ENCODE data around the gene CMPK2. TPM values are rescaled to one million over a fixed set of nuclear protein-coding genes. Genes with fewer than 3 reads are reported as not detected.
A peak's percentile ranks its signal among the peaks of the same experiment; 100 is the strongest.

The CMPK2 gene
- total and polyA plus RNA-seq, 7 donors: 1.3 to 4.2 (median 1.7) TPM

GRCh38 chr2:6832596-6833299 is 33.0 kb downstream of the CMPK2 start:
- peaks cover 16% of the 10 kb centered on the region for H3K9me3 ChIP-seq
- DNase-seq (no peak), ATAC-seq (no peak)
- H3K36me3 ChIP-seq (ENCODE audit: insufficient read depth in 1 of 2, low read depth in 1 of 2): no peaks in the 10 kb centered on the region
- no peaks in the 10 kb centered on the region for H3K27me3 ChIP-seq (ENCODE audit: insufficient read depth in 3 of 3, low read length in 2 of 3)
- no peak overlapping the region for H3K4me3 ChIP-seq
- WGBS, 3 donors: 55 to 61% (median 60%) methylated on average over 2 of the region's 2 CpGs
- H3K4me1 ChIP-seq: no peaks in the 10 kb centered on the region
- H3K27ac ChIP-seq: no peak overlapping the region
- no peak for TF ChIP-seq CTCF (IDR thresholded peaks at IDR 0.05)
- intact Hi-C loops (cut with DNase I): no loop called here

DNA sequence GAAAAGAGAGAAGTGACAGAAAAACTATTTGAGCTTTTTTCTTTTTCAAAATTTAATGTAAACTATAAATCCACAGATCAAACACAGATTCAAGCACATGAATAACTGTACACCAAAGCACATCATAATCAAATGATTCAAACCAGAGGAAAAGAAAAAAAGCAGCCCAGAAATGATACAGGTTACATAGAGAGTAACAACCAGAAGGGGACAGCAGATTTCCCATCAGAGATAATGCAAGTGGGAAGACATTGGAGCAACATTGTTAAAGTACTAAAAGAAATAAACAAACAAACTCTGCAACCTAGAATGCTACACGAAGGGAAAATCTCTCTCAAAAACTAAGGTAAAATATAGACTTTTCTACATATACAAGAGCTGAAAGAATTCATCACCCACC is 34.5 kb downstream of the CMPK2 start:
- peaks cover 16% of the 10 kb centered on the region for H3K9me3 ChIP-seq
- H3K27me3 ChIP-seq (ENCODE audit: insufficient read depth in 3 of 3, low read length in 2 of 3): no peaks in the 10 kb centered on the region
- no peak for ATAC-seq
- no peak for DNase-seq
- H3K4me3 ChIP-seq: no peak overlapping the region
- H3K36me3 ChIP-seq (ENCODE audit: insufficient read depth in 1 of 2, low read depth in 1 of 2): no peaks in the 10 kb centered on the region
- no peak overlapping the region for H3K27ac ChIP-seq
- 63 to 77% (median 76%) methylated on average over 1 of the region's 1 CpG for WGBS, 3 donors
- no peak for TF ChIP-seq CTCF (IDR thresholded peaks at IDR 0.05)
- intact Hi-C loops (cut with DNase I): no loop called here
- H3K4me1 ChIP-seq: no peaks in the 10 kb centered on the region

DNA sequence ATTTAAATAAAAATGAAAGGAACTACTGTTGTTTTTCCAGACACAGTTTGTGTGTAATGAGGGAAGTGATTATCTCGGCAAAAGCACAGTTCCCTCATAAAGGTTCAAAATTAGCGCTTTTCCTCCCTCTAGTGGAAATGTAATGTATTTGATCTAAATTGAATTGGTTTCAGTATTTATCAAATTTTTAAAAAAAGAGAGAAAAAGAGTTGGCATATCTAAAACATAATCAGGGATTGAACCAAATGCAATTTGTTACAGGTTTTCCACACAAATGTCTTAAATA is 37.5 kb downstream of the CMPK2 start:
- Histone ChIP-seq H3K4me3 (no peak overlapping the region), H3K36me3 (ENCODE audit: insufficient read depth in 1 of 2, low read depth in 1 of 2) (no peaks in the 10 kb centered on the region), H3K27me3 (ENCODE audit: insufficient read depth in 3 of 3, low read length in 2 of 3) (no peaks in the 10 kb centered on the region), H3K27ac (no peak overlapping the region), H3K4me1 (no peaks in the 10 kb centered on the region), H3K9me3 (peaks cover 5% of the 10 kb centered on the region)
- DNase-seq (no peak), ATAC-seq (no peak)
- WGBS, 3 donors: 13 to 19% (median 15%) methylated on average over 2 of the region's 2 CpGs
- intact Hi-C loops (cut with DNase I): no loop called here
- peak; percentile 43 for TF ChIP-seq CTCF (IDR thresholded peaks at IDR 0.05)

GRCh38 chr2:6827566-6828298 is 38.0 kb downstream of the CMPK2 start:
- Histone ChIP-seq H3K4me1 (no peaks in the 10 kb centered on the region), H3K36me3 (ENCODE audit: insufficient read depth in 1 of 2, low read depth in 1 of 2) (no peaks in the 10 kb centered on the region), H3K9me3 (peaks cover 5% of the 10 kb centered on the region), H3K27ac (no peak overlapping the region), H3K4me3 (no peak overlapping the region), H3K27me3 (ENCODE audit: insufficient read depth in 3 of 3, low read length in 2 of 3) (no peaks in the 10 kb centered on the region)
- DNase-seq (no peak), ATAC-seq (no peak)
- TF ChIP-seq CTCF (IDR thresholded peaks at IDR 0.05): no peak
- intact Hi-C loops (cut with DNase I): loop anchor here in 1 of 2 donors (2.0 kb wide), 1 partner anchor 215 kb away; no protein-coding TSS in a partner anchor
- 61 to 69% (median 61%) methylated on average over 5 of the region's 5 CpGs for WGBS, 3 donors
